A172 (cell line): ENCODE measurements around the gene SSX4B. TPM values are rescaled to one million over a fixed set of nuclear protein-coding genes. Genes with fewer than 3 reads are reported as not detected.

Source experiments
- total RNA-seq: library from RNA; depleted of rRNA; stranded (reverse); fragments of >200 nt; shearing (Covaris generic); gene quantifications from 2 replicates; pipeline ENCODE4 v1.2.3, GENCODE V29; 2014; rRNA removed

Gene SSX4B
- total RNA-seq, 1 experiment from 2014 or later, result not detected

Other genes with a start within 250 kb of the SSX4B start
- not detected in 2 replicates for gene SSX5, start 215.2 kb downstream of the SSX4B start, total RNA-seq
- gene SSX1, start 156.6 kb downstream of the SSX4B start, total RNA-seq, result not detected in 2 replicates
- gene SSX3, start 55.3 kb downstream of the SSX4B start, total RNA-seq, result not detected in 2 replicates
- gene SSX4, start 28.4 kb downstream of the SSX4B start, total RNA-seq, result not detected in 2 replicates
- 0.34 TPM in 1 of 2 replicates, not detected in the other for gene SLC38A5, start 58.3 kb upstream of the SSX4B start, total RNA-seq
- gene FTSJ1, start 64.2 kb upstream of the SSX4B start, total RNA-seq, result 110 and 113 TPM in 2 replicates
- gene PORCN, start 97.0 kb upstream of the SSX4B start, total RNA-seq, result 13.2 and 15.2 TPM in 2 replicates
- 92.6 and 143 TPM in 2 replicates for gene EBP, start 109.8 kb upstream of the SSX4B start, total RNA-seq
- 8.6 and 12.7 TPM in 2 replicates for gene TBC1D25, start 127.8 kb upstream of the SSX4B start, total RNA-seq
- gene RBM3, start 162.5 kb upstream of the SSX4B start, total RNA-seq, result 126 and 142 TPM in 2 replicates
- 71.5 and 81.8 TPM in 2 replicates for gene WDR13, start 185.5 kb upstream of the SSX4B start, total RNA-seq